Nephron (organoid): Measurements from ENCODE around the gene KHSRP.
A peak's percentile ranks its signal among the peaks of the same experiment; 100 is the strongest.

Experiments
- H3K27ac Mint-ChIP-seq, 3 experiments: 2 replicates each; pipeline ENCODE4 v1.8.0; 2020; ENCODE audit warnings: mixed read lengths in 3 of 3, mild to moderate bottlenecking in 2 of 3, moderate library complexity in 1 of 3
- H3K27me3 Mint-ChIP-seq: 2 replicates; pipeline ENCODE4 v1.8.0; 2021; ENCODE audit warnings: low read depth, mild to moderate bottlenecking, moderate library complexity, mixed read lengths
- H3K36me3 Mint-ChIP-seq: 2 replicates; pipeline ENCODE4 v1.8.0; 2020; ENCODE audit warnings: low read depth, mixed read lengths
- H3K4me1 Mint-ChIP-seq: 2 replicates; pipeline ENCODE4 v1.8.0; 2020; ENCODE audit warnings: mixed read lengths
- H3K4me3 Mint-ChIP-seq, 3 experiments: 2 replicates each; pipeline ENCODE4 v1.8.0; 2020; ENCODE audit warnings: mild to moderate bottlenecking in 3 of 3, mixed read lengths in 3 of 3, moderate library complexity in 2 of 3
- H3K9me3 Mint-ChIP-seq: 2 replicates; pipeline ENCODE4 v1.8.0; 2020; ENCODE audit warnings: mixed read lengths
- CTCF ChIP-seq, 3 experiments: fragments of 200-600 bp; sonication (generic); IDR thresholded peaks; one replicate each; pipeline ENCODE4 v1.5.0; 2021; ENCODE audit warnings: antibody characterized with exemption in 3 of 3; ENCODE audit not compliant: unreplicated experiment in 3 of 3

Gene KHSRP

DNA sequence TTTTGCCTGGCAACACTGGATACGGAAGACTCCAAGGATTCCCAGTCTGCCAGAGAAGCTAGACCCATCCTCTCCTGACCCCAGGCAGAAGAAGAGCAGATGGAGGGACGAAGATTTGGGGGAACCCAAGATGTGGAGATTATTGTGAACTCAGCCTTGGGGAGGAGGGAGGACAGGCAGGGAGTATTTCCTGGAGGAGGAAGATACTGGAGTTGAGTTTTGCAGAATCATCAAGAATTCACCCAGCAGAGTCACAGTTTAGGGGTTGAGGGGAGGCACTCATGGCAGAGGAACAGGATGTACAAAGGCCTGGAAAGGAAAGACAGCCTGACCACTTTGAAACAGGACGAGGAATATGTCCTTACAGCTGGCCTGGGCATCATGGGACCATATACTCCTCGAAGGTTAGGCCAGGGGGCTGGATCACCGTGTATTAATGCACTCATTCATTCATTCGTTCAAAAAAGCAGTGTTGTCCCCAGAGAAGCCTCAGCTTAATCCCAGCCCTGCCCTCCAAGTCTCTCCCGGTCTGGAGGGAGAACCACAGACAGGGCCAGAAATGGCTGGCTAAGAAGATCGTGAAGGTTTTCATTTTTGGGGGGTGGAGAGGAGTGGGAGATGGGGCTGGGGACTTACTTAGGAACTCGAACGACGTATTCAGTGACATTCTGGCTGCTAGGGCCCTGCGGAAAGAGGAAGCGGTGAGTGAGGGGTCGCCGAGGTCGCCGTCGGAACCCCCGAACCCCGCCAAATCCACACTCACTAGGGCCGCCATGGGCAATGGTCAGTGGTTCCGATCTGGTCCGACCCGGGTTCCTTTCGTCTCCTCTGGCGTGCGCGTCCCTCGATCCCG, 32.2 kb downstream of the KHSRP start:
- no peak for TF ChIP-seq CTCF (IDR thresholded peaks at IDR 0.05; ENCODE audit: unreplicated experiment in 3 of 3)
- H3K9me3 Mint-ChIP-seq: no peaks in the 10 kb centered on the region
- H3K4me3 Mint-ChIP-seq: peak overlapping the region; percentile 94 to 97 (median 95)
- peak overlapping the region; percentile 99 for H3K27ac Mint-ChIP-seq
- no peaks in the 10 kb centered on the region for H3K27me3 Mint-ChIP-seq
- peaks cover 25% of the 10 kb centered on the region for H3K4me1 Mint-ChIP-seq
- H3K36me3 Mint-ChIP-seq: peaks cover 18% of the 10 kb centered on the region

- Mint-ChIP-seq H3K36me3 (peaks cover 49% of the 10 kb centered on the region), H3K4me3 (no peak overlapping the region), H3K4me1 (peaks cover 14% of the 10 kb centered on the region), H3K27me3 (no peaks in the 10 kb centered on the region), H3K9me3 (no peaks in the 10 kb centered on the region), H3K27ac (no peak overlapping the region)
- TF ChIP-seq CTCF (IDR thresholded peaks at IDR 0.05; ENCODE audit: unreplicated experiment in 3 of 3): no peak
These were observed 37.2 kb downstream of the KHSRP start for GRCh38 chr19:6387372-6387771.

- Mint-ChIP-seq H3K36me3 (peaks cover 65% of the 10 kb centered on the region), H3K27ac (no peak overlapping the region), H3K4me3 (no peak overlapping the region), H3K27me3 (no peaks in the 10 kb centered on the region), H3K4me1 (no peaks in the 10 kb centered on the region), H3K9me3 (peaks cover 3% of the 10 kb centered on the region)
- no peak for TF ChIP-seq CTCF (IDR thresholded peaks at IDR 0.05; ENCODE audit: unreplicated experiment in 3 of 3)
These were observed 40.2 kb downstream of the KHSRP start for GRCh38 chr19:6384381-6384780.

- Mint-ChIP-seq H3K4me1 (peaks cover 6% of the 10 kb centered on the region), H3K36me3 (peaks cover 72% of the 10 kb centered on the region), H3K27me3 (no peaks in the 10 kb centered on the region), H3K27ac (no peak overlapping the region), H3K9me3 (peaks cover 3% of the 10 kb centered on the region), H3K4me3 (no peak overlapping the region)
- no peak for TF ChIP-seq CTCF (IDR thresholded peaks at IDR 0.05; ENCODE audit: unreplicated experiment in 3 of 3)
These were observed 41.4 kb downstream of the KHSRP start for GRCh38 chr19:6383188-6383587.

DNA sequence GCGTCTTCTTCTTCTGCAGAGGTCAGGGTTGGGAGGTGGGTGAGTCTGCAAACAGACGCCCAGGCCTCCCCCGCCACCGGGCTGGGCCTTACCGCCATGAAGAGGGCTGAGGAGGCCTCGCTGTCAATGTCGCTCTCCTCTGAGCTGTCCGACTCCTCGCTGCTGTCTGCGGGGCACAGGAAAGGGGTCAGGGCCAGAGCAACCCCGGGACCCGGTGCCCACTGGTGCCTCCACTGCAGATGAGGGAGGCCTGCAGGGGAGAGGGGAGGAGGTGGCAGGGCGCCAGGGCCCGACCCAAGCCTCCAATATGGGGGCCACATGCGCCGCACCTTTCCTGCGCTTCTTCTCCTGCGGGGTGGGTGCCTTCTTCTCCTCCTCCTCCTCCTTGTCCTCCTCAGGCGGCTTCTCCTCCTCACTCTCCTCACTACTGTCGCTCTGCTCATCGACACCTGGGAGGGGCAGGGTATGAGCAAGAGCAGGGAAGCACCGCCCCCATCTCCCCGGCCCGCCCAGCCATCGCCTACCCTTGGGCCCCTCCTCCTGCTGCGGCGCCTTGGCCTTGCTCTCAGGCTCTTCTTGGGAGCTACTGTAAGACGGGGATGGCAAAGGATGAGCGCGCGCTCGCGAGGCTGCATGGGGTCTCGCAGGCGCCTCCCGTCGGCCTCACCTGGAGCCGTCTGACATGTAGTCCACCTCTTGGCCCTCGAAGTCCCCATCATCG, 43.4 kb downstream of the KHSRP start:
- H3K36me3 Mint-ChIP-seq: peaks cover 66% of the 10 kb centered on the region
- no peaks in the 10 kb centered on the region for H3K27me3 Mint-ChIP-seq
- peaks cover 19% of the 10 kb centered on the region for H3K4me1 Mint-ChIP-seq
- no peak overlapping the region for H3K27ac Mint-ChIP-seq
- peaks cover 3% of the 10 kb centered on the region for H3K9me3 Mint-ChIP-seq
- no peak overlapping the region for H3K4me3 Mint-ChIP-seq
- no peak for TF ChIP-seq CTCF (IDR thresholded peaks at IDR 0.05; ENCODE audit: unreplicated experiment in 3 of 3)
